ENCODE data around the gene ETFB. TPM values are rescaled to one million over a fixed set of nuclear protein-coding genes. Genes with fewer than 3 reads are reported as not detected.
A peak's percentile ranks its signal among the peaks of the same experiment; 100 is the strongest.

Gene ETFB
- total and polyA plus RNA-seq, 10 of the 15 experiments (the other 5 are each of a cell fraction or from before 2014, with no cell fraction given), result 15.1 to 166 (median 87.8) TPM

GRCh38 chr19:51367565-51368365 lies 1.6 kb upstream of the ETFB start (continued):
- TF ChIP-seq MTA2 (IDR thresholded peaks at IDR 0.05; ENCODE audit: low read depth) (no peak), SIX5 (IDR thresholded peaks at IDR 0.05; ENCODE audit: low read depth, low read length, severe bottlenecking) (no peak), SP1 (IDR thresholded peaks at IDR 0.05; ENCODE audit: low read depth, low read length) (no peak), YY1 (IDR thresholded peaks at IDR 0.05; ENCODE audit: low read depth, low read length) (0 out of 2 replicates have a peak, but pooled peaks have one; percentile 21), IRF5 (IDR thresholded peaks at IDR 0.05; ENCODE audit: borderline replicate concordance) (peak; percentile 30; the same call in 1 of the 2 replicates), ZNF274 (IDR thresholded peaks at IDR 0.05; ENCODE audit: insufficient read depth, insufficient read length) (no peak), CREB1 (IDR thresholded peaks at IDR 0.05; ENCODE audit: low read depth) (peak; percentile 64; the same call in 1 of the 2 replicates), ESRRA (IDR thresholded peaks at IDR 0.05; ENCODE audit: low read length) (no peak), NFYB (IDR thresholded peaks at IDR 0.05; ENCODE audit: insufficient read depth, low read depth, low read length) (peak; percentile 65; the same call in 1 of the 2 replicates), ASH2L (IDR thresholded peaks at IDR 0.05; ENCODE audit: borderline replicate concordance, low read depth) (no peak), TARDBP (IDR thresholded peaks at IDR 0.05; ENCODE audit: borderline replicate concordance) (no peak), DPF2 (IDR thresholded peaks at IDR 0.05) (peak; percentile 80), ZZZ3 (IDR thresholded peaks at IDR 0.05; ENCODE audit: control insufficient read depth, insufficient read length, low read depth) (no peak), SREBF2 (IDR thresholded peaks at IDR 0.05; ENCODE audit: low read length) (no peak), NR2C2 (IDR thresholded peaks at IDR 0.05; ENCODE audit: borderline replicate concordance, control insufficient read depth, insufficient read length, low read depth) (no peak), FOS (IDR thresholded peaks at IDR 0.05; ENCODE audit: borderline replicate concordance, extremely low read depth, insufficient read length) (no peak), JUNB (IDR thresholded peaks at IDR 0.05) (no peak), PML (IDR thresholded peaks at IDR 0.05; ENCODE audit: low read length) (no peak), SRF (IDR thresholded peaks at IDR 0.05; ENCODE audit: low read depth in 2 of 2, low read length in 2 of 2) (no peak), STAT1 (conservative IDR thresholded peaks at IDR 0.05) (no peak), SMAD5 (IDR thresholded peaks at IDR 0.05; ENCODE audit: low read depth) (no peak), ZBED1 (IDR thresholded peaks at IDR 0.05; ENCODE audit: borderline replicate concordance) (no peak), POLR2AphosphoS2 (IDR thresholded peaks at IDR 0.05; ENCODE audit: low read depth, low read length) (no peak), HDGF (IDR thresholded peaks at IDR 0.05) (peak; percentile 100), PBX3 (IDR thresholded peaks at IDR 0.05; ENCODE audit: insufficient replicate concordance, low read depth, low read length) (no peak), BHLHE40 (IDR thresholded peaks at IDR 0.05; ENCODE audit: borderline replicate concordance in 1 of 2, low read depth in 2 of 2, low read length in 1 of 2) (peak; percentile 31 to 49; a peak in 3 of 4 replicates), CEBPB (IDR thresholded peaks at IDR 0.05; ENCODE audit: borderline replicate concordance in 1 of 2, low read depth in 2 of 2, low read length in 2 of 2) (no peak), CHD2 (IDR thresholded peaks at IDR 0.05; ENCODE audit: borderline replicate concordance, low read depth, low read length) (no peak), HCFC1 (IDR thresholded peaks at IDR 0.05; ENCODE audit: low read length) (no peak), RELA (IDR thresholded peaks at IDR 0.05; ENCODE audit: borderline replicate concordance, partially characterized antibody) (peak; percentile 66)
